ENCODE results near the gene FURIN. TPM values are rescaled to one million over a fixed set of nuclear protein-coding genes. Genes with fewer than 3 reads are reported as not detected.
A peak's percentile ranks its signal among the peaks of the same experiment; 100 is the strongest.

FURIN gene
- total and polyA plus RNA-seq, 2 of the 4 experiments (the other 2 are of a cell fraction): 34.8 to 54.3 TPM

DNA sequence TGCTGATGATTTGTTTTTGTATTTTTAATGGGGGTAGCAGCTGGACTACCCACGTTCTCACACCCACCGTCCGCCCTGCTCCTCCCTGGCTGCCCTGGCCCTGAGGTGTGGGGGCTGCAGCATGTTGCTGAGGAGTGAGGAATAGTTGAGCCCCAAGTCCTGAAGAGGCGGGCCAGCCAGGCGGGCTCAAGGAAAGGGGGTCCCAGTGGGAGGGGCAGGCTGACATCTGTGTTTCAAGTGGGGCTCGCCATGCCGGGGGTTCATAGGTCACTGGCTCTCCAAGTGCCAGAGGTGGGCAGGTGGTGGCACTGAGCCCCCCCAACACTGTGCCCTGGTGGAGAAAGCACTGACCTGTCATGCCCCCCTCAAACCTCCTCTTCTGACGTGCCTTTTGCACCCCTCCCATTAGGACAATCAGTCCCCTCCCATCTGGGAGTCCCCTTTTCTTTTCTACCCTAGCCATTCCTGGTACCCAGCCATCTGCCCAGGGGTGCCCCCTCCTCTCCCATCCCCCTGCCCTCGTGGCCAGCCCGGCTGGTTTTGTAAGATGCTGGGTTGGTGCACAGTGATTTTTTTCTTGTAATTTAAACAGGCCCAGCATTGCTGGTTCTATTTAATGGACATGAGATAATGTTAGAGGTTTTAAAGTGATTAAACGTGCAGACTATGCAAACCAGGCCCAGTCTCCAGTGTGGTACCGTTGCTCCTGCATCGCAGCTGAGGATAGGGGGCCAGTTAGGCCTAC, 14.6 kb downstream of the FURIN start:
- no peak overlapping the region for H3K4me3 ChIP-seq (ENCODE audit: insufficient read depth, low read depth, low read length)
- peak overlapping the region; percentile 65; the same call in 1 of the 2 replicates for H2AK5ac ChIP-seq (ENCODE audit: low read depth, low read length)
- H3K9ac ChIP-seq (ENCODE audit: low read depth, low read length): no peak overlapping the region
- H3K9me1 ChIP-seq (ENCODE audit: insufficient read depth, low read length): no peaks in the 10 kb centered on the region
- no peak overlapping the region for H3K18ac ChIP-seq (ENCODE audit: low read depth, low read length)
- intact Hi-C loops (cut with micrococcal nuclease): no loop called here
- DNase-seq (no peak), ATAC-seq (ENCODE audit: low read depth) (no peak)
- no peak overlapping the region for H3K56ac ChIP-seq (ENCODE audit: extremely low read depth, insufficient read depth, low read length)
- BruUV-seq (replicated peaks): no TSS peak
- H2BK20ac ChIP-seq (ENCODE audit: low read depth, low read length): no peak overlapping the region
- peak overlapping the region; percentile 93 to 99; a peak in 3 of 4 replicates for H4K8ac ChIP-seq (ENCODE audit: low read depth in 2 of 2, low read length in 2 of 2)
- H3K27me3 ChIP-seq (ENCODE audit: control insufficient read depth, insufficient read depth, low read length): no peaks in the 10 kb centered on the region
- H3K4me2 ChIP-seq (ENCODE audit: low read depth, low read length): no peak overlapping the region
- dilution Hi-C loops (cut with HindIII; ENCODE audit: low sequenced_read_pairs, unreplicated experiment): no loop called here
- TF ChIP-seq MXI1 (IDR thresholded peaks at IDR 0.05; ENCODE audit: borderline replicate concordance, low read depth, low read length): no peak
- no peak for TF ChIP-seq RCOR1 (IDR thresholded peaks at IDR 0.05; ENCODE audit: insufficient replicate concordance, low read length)
- TF ChIP-seq, protein P1, sequence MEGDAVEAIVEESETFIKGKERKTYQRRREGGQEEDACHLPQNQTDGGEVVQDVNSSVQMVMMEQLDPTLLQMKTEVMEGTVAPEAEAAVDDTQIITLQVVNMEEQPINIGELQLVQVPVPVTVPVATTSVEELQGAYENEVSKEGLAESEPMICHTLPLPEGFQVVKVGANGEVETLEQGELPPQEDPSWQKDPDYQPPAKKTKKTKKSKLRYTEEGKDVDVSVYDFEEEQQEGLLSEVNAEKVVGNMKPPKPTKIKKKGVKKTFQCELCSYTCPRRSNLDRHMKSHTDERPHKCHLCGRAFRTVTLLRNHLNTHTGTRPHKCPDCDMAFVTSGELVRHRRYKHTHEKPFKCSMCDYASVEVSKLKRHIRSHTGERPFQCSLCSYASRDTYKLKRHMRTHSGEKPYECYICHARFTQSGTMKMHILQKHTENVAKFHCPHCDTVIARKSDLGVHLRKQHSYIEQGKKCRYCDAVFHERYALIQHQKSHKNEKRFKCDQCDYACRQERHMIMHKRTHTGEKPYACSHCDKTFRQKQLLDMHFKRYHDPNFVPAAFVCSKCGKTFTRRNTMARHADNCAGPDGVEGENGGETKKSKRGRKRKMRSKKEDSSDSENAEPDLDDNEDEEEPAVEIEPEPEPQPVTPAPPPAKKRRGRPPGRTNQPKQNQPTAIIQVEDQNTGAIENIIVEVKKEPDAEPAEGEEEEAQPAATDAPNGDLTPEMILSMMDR (conservative IDR thresholded peaks at IDR 0.05; ENCODE audit: low read depth, low read length): no peak
- no peak for TF ChIP-seq USF2 (IDR thresholded peaks at IDR 0.05; ENCODE audit: low read depth, low read length)
- TF ChIP-seq FOS (IDR thresholded peaks at IDR 0.05; ENCODE audit: low read depth, low read length): no peak
- no peak for TF ChIP-seq NFE2L2 (IDR thresholded peaks at IDR 0.05; ENCODE audit: low read depth, low read length)
- no peak for TF ChIP-seq CEBPB (IDR thresholded peaks at IDR 0.05; ENCODE audit: low read depth, low read length)
- no peak for TF ChIP-seq RFX5 (IDR thresholded peaks at IDR 0.05; ENCODE audit: low read depth, low read length)
- TF ChIP-seq SMC3 (IDR thresholded peaks at IDR 0.05; ENCODE audit: low read depth, low read length): no peak
- no peak for TF ChIP-seq CHD1 (IDR thresholded peaks at IDR 0.05; ENCODE audit: low read depth, low read length)
- no peak for TF ChIP-seq RAD21 (IDR thresholded peaks at IDR 0.05; ENCODE audit: low read length)
- WGBS, 2 experiments (ENCODE audit: extremely low coverage in 2 of 2, insufficient read length in 1 of 2): 100% methylated on average over 1 of the region's 13 CpGs; no CpG with 5 or more reads in 1 of the 2 experiments
- peak overlapping the region; percentile 67 for H3K27ac ChIP-seq (ENCODE audit: insufficient read depth, low read length)
- no peak overlapping the region for H2BK15ac ChIP-seq (ENCODE audit: low read depth, low read length)
- H3K4me1 ChIP-seq (ENCODE audit: control insufficient read depth, insufficient read depth, low read length): peaks cover 16% of the 10 kb centered on the region
- H3K23ac ChIP-seq (ENCODE audit: low read depth, low read length): no peak overlapping the region
- H2BK5ac ChIP-seq (ENCODE audit: low read depth, low read length, poor library complexity, severe bottlenecking): no peak overlapping the region
- H3K9me3 ChIP-seq (ENCODE audit: control insufficient read depth, insufficient read depth, low read length): no peaks in the 10 kb centered on the region
- H4K5ac ChIP-seq (ENCODE audit: low read depth, low read length): peak overlapping the region; percentile 74
- no peak overlapping the region for H2BK120ac ChIP-seq (ENCODE audit: low read depth, low read length)
- H4K91ac ChIP-seq (ENCODE audit: insufficient read depth, low read depth, low read length): 0 out of 2 replicates have a peak overlapping the region, but pooled peaks have one; percentile 25
- peak overlapping the region; percentile 71; the same call in 1 of the 2 replicates for H3K4ac ChIP-seq (ENCODE audit: low read depth, low read length)
- no peak overlapping the region for H2AK9ac ChIP-seq (replicated peaks; ENCODE audit: low read depth, low read length, poor library complexity)
- in situ Hi-C loops (cut with MboI; ENCODE audit: low sequenced_read_pairs): loop anchor here (10.0 to 25.0 kb wide), 2 partner anchors 388 to 571 kb away; no protein-coding TSS in a partner anchor
- H3K14ac ChIP-seq (replicated peaks; ENCODE audit: low read depth, low read length): no peak overlapping the region
- H3K79me1 ChIP-seq (ENCODE audit: low read depth in 1 of 2, low read length in 2 of 2): peaks cover 9 to 16% of the 10 kb centered on the region in 2 experiments; a peak in 3 of 4 replicates
- ChIA-PET POLR2A (ENCODE audit: unreplicated experiment) (no interaction called here), CTCF (no interaction called here)
- H4K20me1 ChIP-seq (ENCODE audit: insufficient read depth, low read length): no peaks in the 10 kb centered on the region
- peaks cover 38% of the 10 kb centered on the region for H3K36me3 ChIP-seq (ENCODE audit: control insufficient read depth, insufficient read depth, low read length)
- no peak overlapping the region for H2AFZ ChIP-seq (replicated peaks; ENCODE audit: low read length, poor library complexity)

Data from IMR-90 (cell line).